Endothelial cell of umbilical vein (primary cell): ENCODE results near the gene IL24. TPM values are rescaled to one million over a fixed set of nuclear protein-coding genes. Genes with fewer than 3 reads are reported as not detected.

ENCODE experiments used
- BruUV-seq: library from RNA; stranded (reverse); fragments of 400-500 nt; replicated peaks from 2 replicates; lab custom pipeline; 2021; lab: Mats Ljungman, UMichigan
- CTCF ChIA-PET: fragments of 300-600, 350-600 bp; sonication (Branson Sonifier 250); formaldehyde crosslinking; loops from one replicate; lab custom pipeline; 2021; ENCODE audit warnings: antibody characterized with exemption, inconsistent platforms; lab: Charles Lee
- POLR2A ChIA-PET: fragments of 300-600, 350-600 bp; sonication (Branson Sonifier 250); formaldehyde crosslinking; loops from one replicate; lab custom pipeline; 2021; ENCODE audit warnings: antibody characterized with exemption, inconsistent platforms; lab: Charles Lee
- DNase-seq: peaks from one replicate; pipeline ENCODE4 v3.0.0-alpha.2; 2011; ENCODE audit warnings: low read depth, low spot score
- FAIRE-seq: peaks from 2 replicates; lab custom pipeline; 2011; peaks lifted over from hg19 to GRCh38; lab: Jason Lieb, UNC
- H2AFZ ChIP-seq: 2 replicates; pipeline ENCODE4 v1.6.0; 2012; ENCODE audit warnings: low read depth, low read length, control low read depth, inconsistent platforms
- H3K27ac ChIP-seq: 2 replicates; pipeline ENCODE4 v1.5.1; 2011; ENCODE audit warnings: low read depth, mild to moderate bottlenecking, control low read depth, low read length, moderate library complexity; ENCODE audit not compliant: insufficient read depth
- H3K27me3 ChIP-seq, 2 experiments: 2 replicates each; pipeline versions ENCODE4 v1.6.0 to v1.6.1; 2011; ENCODE audit warnings: low read length in 2 of 2, mixed read lengths in 1 of 2; ENCODE audit not compliant: control insufficient read depth in 2 of 2, insufficient read depth in 2 of 2
- H3K36me3 ChIP-seq, 2 experiments: 2 replicates in 1 of 2; 3 replicates in 1 of 2; pipeline ENCODE4 v1.5.1; 2011; ENCODE audit warnings: low read length in 2 of 2, mild to moderate bottlenecking in 1 of 2, moderate library complexity in 1 of 2; ENCODE audit not compliant: control insufficient read depth in 2 of 2, insufficient read depth in 2 of 2; ENCODE audit errors: extremely low read depth in 1 of 2
- H3K4me1 ChIP-seq: 3 replicates; pipeline ENCODE4 v1.5.1; 2011; ENCODE audit warnings: mild to moderate bottlenecking, low read length; ENCODE audit not compliant: control insufficient read depth, insufficient read depth; ENCODE audit errors: extremely low read depth
- H3K4me2 ChIP-seq: 2 replicates; pipeline ENCODE4 v1.6.1; 2011; ENCODE audit warnings: low read length, control low read depth, mixed read lengths; ENCODE audit not compliant: insufficient read depth
- H3K4me3 ChIP-seq, 3 experiments: fragments of 200-600 bp in 1 of 3; sonication (generic), shearing (Covaris generic) in 1 of 3; replicated peaks in 1 of 3; 2 replicates each; pipeline ENCODE4 v1.5.1; 2011 to 2016; ENCODE audit warnings: control low read depth in 3 of 3, low read length in 3 of 3, mild to moderate bottlenecking in 2 of 3, inconsistent platforms in 1 of 3, low read depth in 1 of 3, moderate library complexity in 1 of 3; ENCODE audit not compliant: insufficient read depth in 1 of 3
- H3K79me2 ChIP-seq: 2 replicates; pipeline ENCODE4 v1.6.0; 2012; ENCODE audit warnings: low read length, inconsistent platforms; ENCODE audit not compliant: control insufficient read depth, insufficient read depth
- H3K9ac ChIP-seq: replicated peaks from 2 replicates; pipeline ENCODE3; 2011; ENCODE audit warnings: low read length, control low read depth; ENCODE audit not compliant: insufficient read depth; ENCODE audit errors: extremely low read depth
- H3K9me1 ChIP-seq: replicated peaks from 3 replicates; pipeline ENCODE4 v1.6.0; 2011; ENCODE audit warnings: mild to moderate bottlenecking, low read length; ENCODE audit not compliant: control insufficient read depth, insufficient read depth; ENCODE audit errors: extremely low read depth
- H3K9me3 ChIP-seq: replicated peaks from 2 replicates; pipeline ENCODE4 v1.5.1; 2012; ENCODE audit warnings: low read length, inconsistent platforms; ENCODE audit not compliant: control insufficient read depth, insufficient read depth
- H4K20me1 ChIP-seq: replicated peaks from 2 replicates; pipeline ENCODE3; 2011; ENCODE audit warnings: mild to moderate bottlenecking, low read length; ENCODE audit not compliant: control insufficient read depth, insufficient read depth; ENCODE audit errors: extremely low read depth
- CTCF ChIP-seq, 2 donors: IDR thresholded peaks; 1 replicate in 1 of 2; 2 replicates in 1 of 2; pipeline ENCODE4 v1.5.1; 2011; ENCODE audit warnings: low read length in 2 of 2, mild to moderate bottlenecking in 2 of 2, moderate library complexity in 2 of 2, control low read depth in 1 of 2, inconsistent platforms in 1 of 2, low read depth in 1 of 2; ENCODE audit not compliant: insufficient read depth in 1 of 2; ENCODE audit errors: extremely low read depth in 1 of 2
- GATA2 ChIP-seq: IDR thresholded peaks from 2 replicates; pipeline ENCODE4 v1.7.0; 2011; ENCODE audit warnings: low read depth, mild to moderate bottlenecking, moderate library complexity, mixed read lengths, low read length; ENCODE audit not compliant: insufficient read length, insufficient read depth
- JUN ChIP-seq: IDR thresholded peaks from 2 replicates; pipeline ENCODE4 v1.6.1; 2011; ENCODE audit warnings: borderline replicate concordance, low read depth; ENCODE audit not compliant: insufficient read length, insufficient read depth
- MAX ChIP-seq: IDR thresholded peaks from 2 replicates; pipeline ENCODE4 v1.6.1; 2011; ENCODE audit not compliant: insufficient read depth, insufficient read length
- POLR2A ChIP-seq: IDR thresholded peaks from 2 replicates; pipeline ENCODE4 v1.6.1; 2012; ENCODE audit warnings: low read depth, mild to moderate bottlenecking, control low read depth, low read length
- POLR2AphosphoS5 ChIP-seq: IDR thresholded peaks from 2 replicates; pipeline ENCODE4 v1.6.1; 2012; ENCODE audit warnings: low read depth, mild to moderate bottlenecking, control low read depth, low read length, moderate library complexity; ENCODE audit not compliant: insufficient read depth
- dilution Hi-C: fragments of 300-500 bp; cut with MboI; formaldehyde crosslinking; loops from one replicate; pipeline ENCODE4 v1.15.0; 2019; ENCODE audit warnings: low sequenced_read_pairs; ENCODE audit not compliant: extremely low pct_ligation_motif_present
- intact Hi-C: fragments of 100-400 bp; cut with micrococcal nuclease; formaldehyde crosslinking; loops from one replicate; pipeline ENCODE4 v1.10.0; 2022
- polyA plus RNA-seq, 4 experiments: library from polyadenylated mRNA; depleted of rRNA in 3 of 4; stranded (reverse) in 3 of 4; unstranded in 1 of 4; fragments of >200 nt; gene quantifications; 2 replicates each; pipeline versions ENCODE4 v1.2.1 to v1.2.3, GENCODE V29; 2011 to 2012; ENCODE audit warnings: missing spikeins in 1 of 4
- total RNA-seq: library from RNA; stranded (reverse); gene quantifications from 2 replicates; pipeline ENCODE4 v1.2.3, GENCODE V29; 2021

The IL24 gene
- total and polyA plus RNA-seq, 2 donors (not counting 3 experiments of a cell fraction or from before 2014, with no cell fraction given), result not detected

- H3K4me1 ChIP-seq, result no peaks in the 10 kb centered on the region
- CTCF ChIA-PET, result interaction anchor here (0.8 kb wide), 1 partner anchor 19 kb away, joined by 3 read pairs; no protein-coding TSS in a partner anchor
- H2AFZ ChIP-seq, result no peak overlapping the region
- H3K4me3 ChIP-seq, result no peak overlapping the region
- dilution Hi-C loops (no loop called here), intact Hi-C loops (no loop called here)
- peaks cover 0 to 5% of the 10 kb centered on the region in 2 experiments for H3K27me3 ChIP-seq
- H3K27ac ChIP-seq, result no peak overlapping the region
- H3K4me2 ChIP-seq, result no peak overlapping the region
- no peak overlapping the region for H3K9ac ChIP-seq
- H4K20me1 ChIP-seq, result no peaks in the 10 kb centered on the region
- no peaks in the 10 kb centered on the region for H3K9me3 ChIP-seq
- DNase-seq, result no peak
- BruUV-seq, result no TSS peak
- no peaks in the 10 kb centered on the region for H3K79me2 ChIP-seq
- FAIRE-seq, result no peak
- no peak for TF ChIP-seq POLR2AphosphoS5
- TF ChIP-seq CTCF (IDR thresholded peaks at IDR 0.05; ENCODE audit: extremely low read depth in 1 of 2, insufficient read depth in 1 of 2, low read depth in 1 of 2, low read length in 2 of 2), result no peak
- TF ChIP-seq GATA2, result no peak
- TF ChIP-seq MAX, result no peak
- TF ChIP-seq JUN, result no peak
- TF ChIP-seq POLR2A, result no peak
- no peaks in the 10 kb centered on the region for H3K36me3 ChIP-seq
- H3K9me1 ChIP-seq, result no peaks in the 10 kb centered on the region
- POLR2A ChIA-PET, result no interaction called here
Observed at GRCh38 chr1:206893380-206893779, 3.9 kb upstream of the IL24 start.
